T-helper 17 cell (primary cell): Measurements from ENCODE around the gene UBLCP1. TPM values are rescaled to one million over a fixed set of nuclear protein-coding genes. Genes with fewer than 3 reads are reported as not detected.
"Not testable (repeated sequence)": the region's sequence is repeated elsewhere in the genome, so short reads cannot be mapped to it uniquely, and the experiment has no call there.

Source experiments
- ATAC-seq: fragments of 150-1000 bp; cut with Tn5 transposase; 2 replicates; pipeline ENCODE4 v1.10.0; 2021; ENCODE audit warnings: mild to moderate bottlenecking, moderate library complexity
- DNase-seq, 3 donors: peaks; one replicate each; pipeline versions ENCODE4 v3.0.0 to v3.0.0-alpha.2; 2020 to 2021
- H3K9me3 ChIP-seq: one replicate; pipeline ENCODE4 v1.7.0; 2013; ENCODE audit warnings: low read length, mild to moderate bottlenecking; ENCODE audit not compliant: control insufficient read depth, poor library complexity, severe bottlenecking
- H3K27ac Mint-ChIP-seq: one replicate; pipeline ENCODE4 v1.8.0; 2022; ENCODE audit warnings: mild to moderate bottlenecking, moderate library complexity, mixed read lengths
- H3K27me3 Mint-ChIP-seq: one replicate; pipeline ENCODE4 v1.8.0; 2022; ENCODE audit warnings: mixed read lengths
- H3K36me3 Mint-ChIP-seq: one replicate; pipeline ENCODE4 v1.8.0; 2022; ENCODE audit warnings: low read depth, mixed read lengths
- H3K4me1 Mint-ChIP-seq: one replicate; pipeline ENCODE4 v1.8.0; 2022; ENCODE audit warnings: mild to moderate bottlenecking, mixed read lengths
- H3K4me3 Mint-ChIP-seq: one replicate; pipeline ENCODE4 v1.8.0; 2022; ENCODE audit warnings: mild to moderate bottlenecking, moderate library complexity, mixed read lengths
- total RNA-seq, 4 donors: library from RNA in 2 of 4; stranded (reverse) in 2 of 4; gene quantifications; one replicate each; pipeline ENCODE4 v1.2.3 and lab custom pipeline; 2022 to 2026

UBLCP1 gene
- total RNA-seq, 2 donors from 2014 or later, result 19.0 to 20.8 TPM

DNA sequence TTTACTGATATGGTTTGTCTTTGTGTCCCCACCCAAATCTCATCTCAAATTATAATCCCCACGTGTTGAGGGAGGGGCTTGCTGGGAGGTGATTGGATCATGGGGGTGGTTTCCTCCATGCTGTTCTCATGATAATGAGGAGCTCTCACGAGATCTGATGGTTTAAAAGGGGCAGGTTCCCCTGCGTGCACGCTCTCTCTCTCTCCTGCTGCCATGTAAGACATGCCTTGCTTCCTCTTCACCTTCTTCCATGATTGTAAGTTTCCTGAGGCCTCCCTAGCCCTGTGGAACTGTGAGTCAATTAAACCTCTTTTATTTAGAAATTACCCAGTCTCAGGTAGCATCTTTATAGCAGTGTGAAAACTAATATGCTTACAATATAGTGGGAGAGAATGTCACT lies 2.9 kb upstream of the UBLCP1 start:
- H3K36me3 Mint-ChIP-seq, H3K4me3 Mint-ChIP-seq: not testable (repeated sequence)

DNA sequence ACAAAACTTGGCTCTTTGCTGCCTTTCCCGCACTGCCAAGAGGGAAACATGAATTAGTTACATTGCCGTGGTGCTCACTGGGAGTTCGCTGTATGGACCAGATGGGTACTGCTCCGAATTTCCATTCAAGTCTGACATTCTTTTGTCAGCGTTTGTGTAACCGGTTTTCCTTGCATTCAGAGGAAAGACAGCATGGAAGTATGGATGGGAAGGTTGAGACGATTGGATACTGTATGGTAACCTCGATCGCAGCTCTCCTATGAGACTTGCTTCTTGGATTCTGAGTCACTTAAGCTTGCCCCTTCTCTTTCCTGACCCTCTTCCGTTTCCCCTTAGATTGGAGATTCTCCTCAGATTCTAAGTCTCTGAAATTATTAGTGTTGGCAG lies 625 bp upstream of the UBLCP1 start:
- H3K27ac Mint-ChIP-seq, result peak overlapping the region; percentile 99
- DNase-seq (no peak), ATAC-seq (peak; percentile 20)
- peaks cover 6% of the 10 kb centered on the region for H3K36me3 Mint-ChIP-seq
- H3K4me1 Mint-ChIP-seq, result peaks cover 24% of the 10 kb centered on the region
- H3K9me3 ChIP-seq, result no peaks in the 10 kb centered on the region
- peak overlapping the region; percentile 98 for H3K4me3 Mint-ChIP-seq
- H3K27me3 Mint-ChIP-seq, result no peaks in the 10 kb centered on the region

More for the DNA sequence above, 2.9 kb upstream of the UBLCP1 start:
- not testable (repeated sequence) for H3K27ac Mint-ChIP-seq, DNase-seq, H3K9me3 ChIP-seq, H3K27me3 Mint-ChIP-seq, ATAC-seq
- H3K4me1 Mint-ChIP-seq, result peaks cover 23% of the 10 kb centered on the region

DNA sequence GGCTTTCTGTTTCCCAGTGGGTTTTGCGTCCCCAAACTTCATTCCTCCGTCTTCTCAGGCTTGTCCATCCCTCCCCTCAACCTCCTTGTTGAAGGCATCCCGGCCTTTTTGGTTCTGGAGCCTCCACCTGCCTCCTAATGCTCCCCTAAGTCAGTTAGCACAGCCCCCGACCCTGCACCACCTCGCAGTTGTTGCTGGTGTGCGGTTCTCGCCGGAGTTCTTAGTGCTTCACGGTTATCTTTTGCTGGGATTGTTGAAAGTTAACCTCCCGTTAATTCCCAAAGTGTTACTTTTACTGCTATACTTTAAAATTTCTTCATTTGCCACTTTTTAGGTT lies 447 bp downstream of the UBLCP1 start:
- Mint-ChIP-seq H3K27ac (peak overlapping the region; percentile 99), H3K36me3 (peaks cover 6% of the 10 kb centered on the region), H3K4me3 (peak overlapping the region; percentile 98), H3K27me3 (no peaks in the 10 kb centered on the region), H3K4me1 (peaks cover 32% of the 10 kb centered on the region)
- H3K9me3 ChIP-seq, result no peaks in the 10 kb centered on the region
- ATAC-seq (peak; percentile 22), DNase-seq (peak in 1 of 3 donors; percentile 11)

DNA sequence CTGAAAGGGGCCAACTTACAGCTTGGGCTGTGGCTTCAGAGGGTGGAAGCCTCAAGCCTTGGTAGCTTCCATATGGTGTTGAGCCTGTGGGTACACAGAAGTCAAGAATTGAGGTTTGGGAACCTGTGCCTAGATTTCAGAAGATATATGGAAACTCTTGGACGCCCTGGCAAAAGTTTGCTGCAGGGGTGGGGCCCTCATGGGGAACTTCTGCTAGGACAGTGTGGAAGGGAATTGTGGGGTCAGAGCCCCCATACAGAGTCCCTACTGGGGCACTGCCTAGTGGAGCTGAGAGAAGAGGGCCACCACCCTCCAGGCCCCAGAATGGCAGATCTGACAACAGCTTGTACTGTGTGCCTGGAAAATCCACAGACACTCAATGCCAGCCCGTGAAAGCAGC lies 3.7 kb downstream of the UBLCP1 start:
- not testable (repeated sequence) for H3K27ac Mint-ChIP-seq, H3K27me3 Mint-ChIP-seq, H3K9me3 ChIP-seq, H3K36me3 Mint-ChIP-seq, DNase-seq, ATAC-seq, H3K4me3 Mint-ChIP-seq
- peaks cover 30% of the 10 kb centered on the region for H3K4me1 Mint-ChIP-seq

DNA sequence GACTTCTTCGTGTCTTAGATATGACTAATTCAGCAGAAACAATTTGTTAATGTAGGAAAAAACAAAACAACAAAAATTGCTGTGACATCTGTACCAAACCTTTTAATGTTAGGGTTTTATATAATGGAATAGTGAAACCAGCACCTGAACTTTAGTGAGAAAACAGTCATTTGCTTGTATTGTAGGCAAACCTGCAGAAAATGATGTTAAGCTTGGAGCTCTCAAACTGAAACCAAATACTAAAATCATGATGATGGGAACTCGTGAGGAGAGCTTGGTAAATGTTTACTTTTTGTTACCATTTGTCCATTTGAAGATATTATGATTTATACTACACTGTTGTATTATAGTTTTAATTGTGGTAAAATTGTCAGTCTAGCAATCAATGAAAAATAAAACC lies 6.6 kb downstream of the UBLCP1 start:
- no peak overlapping the region for H3K4me3 Mint-ChIP-seq
- H3K36me3 Mint-ChIP-seq, result no peaks in the 10 kb centered on the region
- peaks cover 12% of the 10 kb centered on the region for H3K4me1 Mint-ChIP-seq
- no peak for DNase-seq
- no peak for ATAC-seq
- peak overlapping the region; percentile 8 for H3K27ac Mint-ChIP-seq
- H3K9me3 ChIP-seq, result no peaks in the 10 kb centered on the region
- H3K27me3 Mint-ChIP-seq, result no peaks in the 10 kb centered on the region

DNA sequence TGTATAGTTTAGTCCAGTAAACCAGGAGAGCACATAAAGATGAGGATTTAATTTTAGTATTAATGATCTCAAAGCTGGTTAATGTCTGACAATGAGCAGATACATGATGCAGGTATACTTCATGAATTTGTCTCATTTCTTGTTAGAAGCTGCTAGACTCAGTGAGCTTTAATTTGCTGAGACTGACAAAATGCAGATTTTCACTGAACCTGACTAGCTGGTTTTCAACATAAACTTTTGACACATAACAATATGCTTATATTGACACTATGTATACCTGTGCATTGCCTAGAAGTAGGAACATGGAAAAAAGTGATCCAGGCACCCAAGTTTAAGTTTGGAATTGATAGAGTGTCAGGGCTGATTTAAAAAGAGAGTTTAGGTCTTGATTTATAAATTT lies 10.8 kb downstream of the UBLCP1 start:
- ATAC-seq (no peak), DNase-seq (no peak)
- no peaks in the 10 kb centered on the region for H3K9me3 ChIP-seq
- H3K4me1 Mint-ChIP-seq, result peaks cover 8% of the 10 kb centered on the region
- H3K36me3 Mint-ChIP-seq, result peaks cover 2% of the 10 kb centered on the region
- H3K27ac Mint-ChIP-seq, result no peak overlapping the region
- H3K4me3 Mint-ChIP-seq, result no peak overlapping the region
- H3K27me3 Mint-ChIP-seq, result no peaks in the 10 kb centered on the region

DNA sequence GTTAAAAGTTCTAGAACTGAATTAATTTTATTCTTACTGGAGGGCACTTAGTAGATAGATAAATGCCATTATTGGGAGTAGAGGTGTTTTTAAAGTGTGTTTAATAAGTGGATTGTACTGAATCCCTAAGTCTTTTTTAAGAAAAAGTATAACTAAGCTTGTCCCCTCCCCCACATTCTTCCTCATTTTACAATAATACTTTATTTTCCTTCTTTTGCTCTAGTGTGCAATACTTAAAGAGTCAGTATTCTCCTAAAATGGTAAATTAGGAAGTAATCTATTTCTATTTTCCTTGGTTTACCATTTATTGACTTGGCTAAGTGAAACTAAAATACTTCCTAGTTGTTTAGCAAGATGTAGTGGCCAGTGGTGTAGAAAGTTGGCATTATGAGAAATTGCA lies 11.6 kb downstream of the UBLCP1 start:
- H3K36me3 Mint-ChIP-seq, result peaks cover 6% of the 10 kb centered on the region
- ATAC-seq (no peak), DNase-seq (no peak)
- H3K27ac Mint-ChIP-seq, result no peak overlapping the region
- H3K4me1 Mint-ChIP-seq, result peaks cover 8% of the 10 kb centered on the region
- no peaks in the 10 kb centered on the region for H3K9me3 ChIP-seq
- H3K4me3 Mint-ChIP-seq, result no peak overlapping the region
- H3K27me3 Mint-ChIP-seq, result no peaks in the 10 kb centered on the region

DNA sequence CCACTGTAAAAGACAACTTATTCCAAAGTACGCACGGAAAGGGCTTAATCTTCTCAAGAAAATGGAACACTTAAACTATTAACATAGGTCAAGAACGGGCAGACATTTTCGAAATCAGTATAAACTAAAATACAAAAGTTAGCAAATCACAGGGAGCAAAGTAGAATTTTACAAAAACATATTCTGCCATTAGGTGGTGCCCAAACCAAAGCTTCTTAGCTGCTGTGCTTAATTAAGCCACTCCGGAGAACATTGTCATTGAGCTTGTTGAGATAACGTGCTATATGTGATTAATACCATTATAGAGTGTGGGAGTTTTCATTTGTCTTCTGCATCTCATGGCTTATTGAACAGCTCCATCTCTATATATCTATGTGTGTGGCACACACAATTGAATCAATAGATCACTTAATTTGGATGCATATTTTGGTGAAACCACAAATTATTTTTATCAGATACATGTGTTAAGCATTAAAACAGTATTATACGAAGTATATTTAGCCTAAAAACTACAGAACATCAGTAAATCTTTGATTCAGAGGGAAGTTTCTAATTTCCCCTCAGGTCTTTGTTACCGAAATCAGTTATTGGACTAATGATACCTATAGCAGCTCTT lies 23.4 kb downstream of the UBLCP1 start:
- no peak overlapping the region for H3K4me3 Mint-ChIP-seq
- peak; percentile 63 for ATAC-seq
- H3K27me3 Mint-ChIP-seq, result no peaks in the 10 kb centered on the region
- peaks cover 3% of the 10 kb centered on the region for H3K36me3 Mint-ChIP-seq
- no peak for DNase-seq
- no peaks in the 10 kb centered on the region for H3K4me1 Mint-ChIP-seq
- no peaks in the 10 kb centered on the region for H3K9me3 ChIP-seq
- H3K27ac Mint-ChIP-seq, result no peak overlapping the region

DNA sequence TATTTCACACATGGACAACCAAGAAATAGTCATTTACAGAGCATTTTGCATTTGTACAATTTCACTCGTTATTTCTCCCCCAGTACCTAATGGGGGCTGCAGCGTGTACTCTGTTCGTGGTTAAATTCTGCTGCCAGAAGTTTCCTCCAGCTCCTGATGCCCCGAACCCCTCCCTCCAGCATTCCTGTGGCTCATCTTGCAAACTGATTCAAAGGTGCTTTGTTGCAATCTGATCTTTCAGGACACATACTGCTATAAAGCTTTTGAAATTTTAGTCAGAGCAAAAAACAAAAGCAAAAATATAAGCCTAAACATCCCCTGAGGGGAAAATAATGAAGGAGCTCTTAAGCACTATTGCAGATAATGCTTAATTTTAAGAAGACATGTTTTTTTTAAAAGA lies 27.7 kb downstream of the UBLCP1 start:
- H3K36me3 Mint-ChIP-seq, result peaks cover 9% of the 10 kb centered on the region
- H3K4me1 Mint-ChIP-seq, result no peaks in the 10 kb centered on the region
- H3K27ac Mint-ChIP-seq, result no peak overlapping the region
- no peak for DNase-seq
- H3K9me3 ChIP-seq, result no peaks in the 10 kb centered on the region
- no peak for ATAC-seq
- no peaks in the 10 kb centered on the region for H3K27me3 Mint-ChIP-seq
- no peak overlapping the region for H3K4me3 Mint-ChIP-seq

DNA sequence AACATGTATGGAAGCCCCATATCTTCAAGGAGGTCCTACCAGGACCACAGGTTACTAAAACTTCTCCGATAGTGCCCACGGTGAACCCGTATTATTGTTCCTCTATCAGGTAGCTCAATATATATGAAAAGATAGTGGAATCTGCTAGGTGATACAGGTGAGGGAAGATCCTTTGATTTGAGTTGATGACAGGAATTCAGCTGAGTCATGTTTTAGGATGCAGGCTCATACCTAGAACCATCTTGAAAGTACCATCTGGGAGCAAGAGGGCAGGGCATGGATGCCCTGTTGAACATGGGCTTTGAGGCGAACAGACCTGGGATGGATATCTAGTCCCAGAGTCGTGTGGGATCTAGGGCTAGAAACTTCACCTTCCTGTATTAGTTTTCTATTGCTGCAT lies 31.8 kb downstream of the UBLCP1 start:
- Mint-ChIP-seq H3K36me3 (peaks cover 6% of the 10 kb centered on the region), H3K27ac (no peak overlapping the region), H3K4me3 (no peak overlapping the region), H3K4me1 (no peaks in the 10 kb centered on the region), H3K27me3 (no peaks in the 10 kb centered on the region)
- H3K9me3 ChIP-seq, result no peaks in the 10 kb centered on the region
- DNase-seq (no peak), ATAC-seq (no peak)

DNA sequence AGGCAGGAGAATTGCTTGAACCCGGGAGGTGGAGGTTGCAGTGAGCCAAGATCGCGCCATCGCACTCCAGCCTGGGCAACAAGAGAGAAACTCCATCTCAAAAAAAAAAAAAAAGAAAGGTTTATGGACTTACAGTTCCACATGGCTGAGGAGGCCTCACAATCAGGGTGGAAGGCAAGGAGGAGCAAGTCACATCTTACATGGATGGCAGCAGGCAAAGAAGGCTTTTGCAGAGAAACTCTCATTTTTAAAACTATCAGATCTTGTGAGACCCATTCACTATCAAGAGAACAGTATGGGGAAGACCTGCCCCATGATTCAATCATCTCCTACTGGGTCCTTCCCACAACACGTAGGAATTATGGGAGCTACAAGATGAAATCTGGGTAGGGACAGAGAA lies 34.2 kb downstream of the UBLCP1 start:
- H3K4me3 Mint-ChIP-seq, DNase-seq, H3K27ac Mint-ChIP-seq, H3K27me3 Mint-ChIP-seq, ATAC-seq, H3K36me3 Mint-ChIP-seq, H3K4me1 Mint-ChIP-seq, H3K9me3 ChIP-seq: not testable (repeated sequence)

DNA sequence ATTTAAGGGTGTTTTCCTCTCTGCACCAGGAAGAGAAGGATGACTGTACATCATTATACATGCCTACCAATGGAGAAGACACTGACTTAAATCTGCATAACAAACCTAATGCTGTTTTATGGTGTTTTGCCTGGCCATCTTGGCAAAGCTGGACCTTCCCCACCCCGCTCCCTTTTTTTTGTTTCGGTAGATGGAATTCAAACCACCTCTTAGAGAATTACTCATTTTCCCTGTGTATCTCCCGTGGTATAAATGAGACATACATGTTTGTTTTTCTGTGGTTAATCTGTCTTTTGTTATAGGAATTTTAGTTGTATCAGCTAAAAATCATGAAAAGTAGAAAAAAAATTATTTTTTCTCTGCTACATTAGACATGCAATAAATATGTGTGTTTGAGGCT lies 38.4 kb downstream of the UBLCP1 start:
- no peaks in the 10 kb centered on the region for H3K4me1 Mint-ChIP-seq
- no peaks in the 10 kb centered on the region for H3K27me3 Mint-ChIP-seq
- no peak for DNase-seq
- H3K27ac Mint-ChIP-seq, result no peak overlapping the region
- no peak overlapping the region for H3K4me3 Mint-ChIP-seq
- no peak for ATAC-seq
- peaks cover 8% of the 10 kb centered on the region for H3K9me3 ChIP-seq
- no peaks in the 10 kb centered on the region for H3K36me3 Mint-ChIP-seq

DNA sequence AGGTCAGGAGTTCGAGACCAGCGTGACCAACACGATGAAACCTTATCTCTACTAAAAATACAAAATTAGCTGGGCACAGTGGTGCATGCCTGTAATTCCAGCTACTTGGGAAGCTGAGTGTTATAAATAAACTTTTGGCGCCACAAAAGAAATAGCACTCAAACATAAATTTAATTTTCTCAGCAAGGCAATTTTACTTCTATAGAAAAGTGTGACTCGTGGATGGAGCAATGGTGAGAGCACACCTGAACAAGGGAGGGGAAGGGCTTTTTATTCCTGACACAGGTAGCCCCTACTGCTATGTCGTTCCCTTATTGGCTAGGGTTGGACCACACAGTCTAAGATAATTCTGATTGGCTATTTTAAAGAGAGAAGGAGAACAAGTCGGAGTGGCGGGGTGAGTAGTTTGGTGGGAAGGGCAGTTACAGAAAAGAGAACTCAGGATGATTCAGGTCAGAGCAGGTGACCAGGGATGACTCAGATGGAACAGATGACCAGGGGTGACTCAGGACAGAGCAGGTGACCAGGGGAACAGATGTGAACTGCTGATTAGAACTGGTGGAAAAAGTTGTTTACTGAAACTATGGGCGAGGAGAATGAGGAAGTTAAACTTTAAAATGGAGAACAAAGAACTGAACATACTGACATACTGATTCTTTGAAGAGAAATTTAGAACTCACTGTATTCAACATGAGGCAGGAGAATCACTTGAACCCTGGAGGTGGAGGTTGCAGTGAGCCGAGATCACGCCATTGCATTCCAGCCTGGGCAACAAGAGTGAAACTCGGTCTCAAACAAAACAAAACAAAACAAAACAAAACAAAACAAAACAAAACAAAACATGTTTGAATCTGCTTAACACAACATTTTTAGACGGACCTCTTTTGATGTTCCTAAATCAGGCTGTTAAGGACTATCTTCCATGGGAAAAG lies 39.1 kb downstream of the UBLCP1 start:
- not testable (repeated sequence) for H3K27ac Mint-ChIP-seq, DNase-seq, H3K27me3 Mint-ChIP-seq, H3K36me3 Mint-ChIP-seq, H3K4me1 Mint-ChIP-seq, ATAC-seq, H3K4me3 Mint-ChIP-seq, H3K9me3 ChIP-seq

DNA sequence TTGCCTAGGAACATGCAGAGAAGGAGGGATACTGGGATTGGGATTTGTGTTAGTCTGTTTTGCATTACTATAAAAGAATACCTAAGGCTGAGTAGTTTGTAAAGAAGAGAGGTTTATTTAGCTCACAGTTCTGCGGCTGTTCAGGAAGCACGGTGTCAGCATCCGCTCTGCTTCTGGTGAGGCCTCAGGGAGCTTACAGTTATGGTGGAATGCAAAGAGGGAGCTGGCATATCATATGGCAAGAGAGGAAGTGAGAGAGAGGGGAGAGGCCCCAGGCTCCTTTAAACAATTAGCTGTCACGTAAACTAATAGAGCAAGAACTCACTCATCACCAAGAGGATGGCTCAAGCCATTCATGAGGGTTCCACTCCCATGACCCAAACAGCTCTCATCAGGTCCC lies 40.2 kb downstream of the UBLCP1 start:
- DNase-seq (no peak), ATAC-seq (no peak)
- no peaks in the 10 kb centered on the region for H3K4me1 Mint-ChIP-seq
- no peak overlapping the region for H3K27ac Mint-ChIP-seq
- no peaks in the 10 kb centered on the region for H3K36me3 Mint-ChIP-seq
- H3K4me3 Mint-ChIP-seq, result no peak overlapping the region
- H3K9me3 ChIP-seq, result peaks cover 8% of the 10 kb centered on the region
- H3K27me3 Mint-ChIP-seq, result peaks cover 11% of the 10 kb centered on the region
